Adrenal gland (tissue), 5 donors: Measurements from ENCODE around the gene UBXN1.

Experiments used
- CTCF ChIP-seq, 6 experiments: fragments of 450-650 bp in 4 of 6; fragments of 200-600 bp in 2 of 6; sonication (generic) in 1 of 6; IDR thresholded peaks; 1 replicate in 5 of 6; 2 replicates in 1 of 6; pipeline versions ENCODE4 v1.5.1 to v1.8.0; 2016 to 2021; ENCODE audit warnings: antibody characterized with exemption in 6 of 6, mild to moderate bottlenecking in 2 of 6, moderate library complexity in 1 of 6
- POLR2A ChIP-seq, 2 donors: fragments of 450-650 bp; IDR thresholded peaks; one replicate each; pipeline ENCODE4 v1.6.1; 2017; ENCODE audit warnings: antibody characterized with exemption in 2 of 2, mild to moderate bottlenecking in 2 of 2, moderate library complexity in 1 of 2
- donor health status: DM: no; HTN: no; CAD: no.

- TF ChIP-seq POLR2A (IDR thresholded peaks at IDR 0.05) (no peak), CTCF (IDR thresholded peaks at IDR 0.05) (no peak)
Observed at GRCh38 chr11:62725646-62726045, 46.8 kb upstream of the UBXN1 start.
